NCI-H2171 (cell line): ENCODE data around the gene NDUFA12.

Source experiments
- DNase-seq: peaks from one replicate; lab custom pipeline; 2025; lab: John Stamatoyannopoulos, UW

NDUFA12 gene

GRCh38 chr12:94940771-94941170, 62.7 kb downstream of the NDUFA12 start:
- DNase-seq = no peak

GRCh38 chr12:94938583-94938982, 64.9 kb downstream of the NDUFA12 start:
- no peak for DNase-seq

- DNase-seq = no peak
These were observed 72.7 kb downstream of the NDUFA12 start for GRCh38 chr12:94930772-94931171.

GRCh38 chr12:94930216-94930654, 73.3 kb downstream of the NDUFA12 start:
- no peak for DNase-seq

- no peak for DNase-seq
These were observed 73.7 kb downstream of the NDUFA12 start for GRCh38 chr12:94929780-94930179.

- DNase-seq = no peak
These were observed 77.8 kb downstream of the NDUFA12 start for GRCh38 chr12:94925729-94926128.

- no peak for DNase-seq
These were observed 78.3 kb downstream of the NDUFA12 start for GRCh38 chr12:94925206-94925605.

- no peak for DNase-seq
These were observed 80.9 kb downstream of the NDUFA12 start for GRCh38 chr12:94922561-94922960.
